ENCODE measurements around the gene ACAD8.

The ACAD8 gene

GRCh38 chr11:134271978-134272377 is 18.6 kb downstream of the ACAD8 start:
- Histone ChIP-seq H2AFZ (ENCODE audit: low read length) (no peak overlapping the region), H3K9me2 (replicated peaks; ENCODE audit: insufficient read depth, low read length) (no peaks in the 10 kb centered on the region), H3F3A (ENCODE audit: insufficient read depth, low read length) (peaks cover 6% of the 10 kb centered on the region), H3K4me2 (ENCODE audit: low read depth, low read length) (no peak overlapping the region), H4K20me1 (ENCODE audit: insufficient read depth, low read length) (no peaks in the 10 kb centered on the region), H3K9me3 (replicated peaks; ENCODE audit: insufficient read depth, low read length) (no peaks in the 10 kb centered on the region), H3K79me2 (ENCODE audit: low read length) (peaks cover 7% of the 10 kb centered on the region), H3K36me3 (replicated peaks; ENCODE audit: insufficient read depth, low read length) (no peaks in the 10 kb centered on the region), H3K9ac (ENCODE audit: low read length) (no peak overlapping the region), H3K27me3 (replicated peaks; ENCODE audit: insufficient read depth, low read length) (0 out of 2 replicates have a peak, but pooled peaks cover 3% of the 10 kb centered on the region), H3K4me1 (ENCODE audit: low read length) (peaks cover 22% of the 10 kb centered on the region), H3K27ac (ENCODE audit: low read length) (no peak overlapping the region), H3K4me3 (ENCODE audit: low read length) (no peak overlapping the region)
- TF ChIP-seq EZH2phosphoT487 (IDR thresholded peaks at IDR 0.05; ENCODE audit: low read length), result no peak
- no peak for TF ChIP-seq EZH2 (optimal IDR thresholded peaks at IDR 0.05; ENCODE audit: low read depth, low read length)
- TF ChIP-seq CTCF (IDR thresholded peaks at IDR 0.05; ENCODE audit: low read length), result no peak
- no peak for DNase-seq

- Histone ChIP-seq H3K27ac (ENCODE audit: low read length) (no peak overlapping the region), H3K4me2 (ENCODE audit: low read depth, low read length) (no peak overlapping the region), H3K4me1 (ENCODE audit: low read length) (peaks cover 22% of the 10 kb centered on the region), H3K79me2 (ENCODE audit: low read length) (peaks cover 7% of the 10 kb centered on the region), H3F3A (ENCODE audit: insufficient read depth, low read length) (peaks cover 6% of the 10 kb centered on the region), H3K27me3 (replicated peaks; ENCODE audit: insufficient read depth, low read length) (0 out of 2 replicates have a peak, but pooled peaks cover 6% of the 10 kb centered on the region), H2AFZ (ENCODE audit: low read length) (no peak overlapping the region), H3K9me2 (replicated peaks; ENCODE audit: insufficient read depth, low read length) (no peaks in the 10 kb centered on the region), H4K20me1 (ENCODE audit: insufficient read depth, low read length) (no peaks in the 10 kb centered on the region), H3K9ac (ENCODE audit: low read length) (no peak overlapping the region), H3K4me3 (ENCODE audit: low read length) (no peak overlapping the region), H3K9me3 (replicated peaks; ENCODE audit: insufficient read depth, low read length) (no peaks in the 10 kb centered on the region), H3K36me3 (replicated peaks; ENCODE audit: insufficient read depth, low read length) (no peaks in the 10 kb centered on the region)
- DNase-seq, result no peak
- no peak for TF ChIP-seq EZH2phosphoT487 (IDR thresholded peaks at IDR 0.05; ENCODE audit: low read length)
- TF ChIP-seq CTCF (IDR thresholded peaks at IDR 0.05; ENCODE audit: low read length), result no peak
- no peak for TF ChIP-seq EZH2 (optimal IDR thresholded peaks at IDR 0.05; ENCODE audit: low read depth, low read length)
Observed at GRCh38 chr11:134272381-134273316, 19.3 kb downstream of the ACAD8 start.

GRCh38 chr11:134273317-134273712 is 19.9 kb downstream of the ACAD8 start:
- TF ChIP-seq EZH2 (optimal IDR thresholded peaks at IDR 0.05; ENCODE audit: low read depth, low read length), result no peak
- TF ChIP-seq EZH2phosphoT487 (IDR thresholded peaks at IDR 0.05; ENCODE audit: low read length), result no peak
- no peak for TF ChIP-seq CTCF (IDR thresholded peaks at IDR 0.05; ENCODE audit: low read length)
- DNase-seq, result no peak
- Histone ChIP-seq H3F3A (ENCODE audit: insufficient read depth, low read length) (peaks cover 6% of the 10 kb centered on the region), H3K4me1 (ENCODE audit: low read length) (peaks cover 22% of the 10 kb centered on the region), H3K36me3 (replicated peaks; ENCODE audit: insufficient read depth, low read length) (no peaks in the 10 kb centered on the region), H3K9ac (ENCODE audit: low read length) (no peak overlapping the region), H4K20me1 (ENCODE audit: insufficient read depth, low read length) (no peaks in the 10 kb centered on the region), H3K27me3 (replicated peaks; ENCODE audit: insufficient read depth, low read length) (0 out of 2 replicates have a peak, but pooled peaks cover 6% of the 10 kb centered on the region), H3K4me3 (ENCODE audit: low read length) (no peak overlapping the region), H3K4me2 (ENCODE audit: low read depth, low read length) (no peak overlapping the region), H3K79me2 (ENCODE audit: low read length) (peaks cover 7% of the 10 kb centered on the region), H3K9me2 (replicated peaks; ENCODE audit: insufficient read depth, low read length) (no peaks in the 10 kb centered on the region), H2AFZ (ENCODE audit: low read length) (no peak overlapping the region), H3K9me3 (replicated peaks; ENCODE audit: insufficient read depth, low read length) (no peaks in the 10 kb centered on the region), H3K27ac (ENCODE audit: low read length) (no peak overlapping the region)

Measured in MM.1S (cell line).